ENCODE measurements around the gene LRRC47. TPM values are rescaled to one million over a fixed set of nuclear protein-coding genes. Genes with fewer than 3 reads are reported as not detected.
"Not testable (repeated sequence)": the region's sequence is repeated elsewhere in the genome, so short reads cannot be mapped to it uniquely, and the experiment has no call there.

LRRC47 gene
- total and polyA plus RNA-seq, 8 donors = 34.2 to 66.4 (median 51.8) TPM

- Histone ChIP-seq H3K27me3 (peaks cover 0 to 59% of the 10 kb centered on the region in 2 donors), H3K9me3 (no peaks in the 10 kb centered on the region), H3K4me3 (no peak overlapping the region), H3K4me1 (no peaks in the 10 kb centered on the region), H3K36me3 (no peaks in the 10 kb centered on the region), H3K27ac (no peak overlapping the region)
- TF ChIP-seq, protein P1, sequence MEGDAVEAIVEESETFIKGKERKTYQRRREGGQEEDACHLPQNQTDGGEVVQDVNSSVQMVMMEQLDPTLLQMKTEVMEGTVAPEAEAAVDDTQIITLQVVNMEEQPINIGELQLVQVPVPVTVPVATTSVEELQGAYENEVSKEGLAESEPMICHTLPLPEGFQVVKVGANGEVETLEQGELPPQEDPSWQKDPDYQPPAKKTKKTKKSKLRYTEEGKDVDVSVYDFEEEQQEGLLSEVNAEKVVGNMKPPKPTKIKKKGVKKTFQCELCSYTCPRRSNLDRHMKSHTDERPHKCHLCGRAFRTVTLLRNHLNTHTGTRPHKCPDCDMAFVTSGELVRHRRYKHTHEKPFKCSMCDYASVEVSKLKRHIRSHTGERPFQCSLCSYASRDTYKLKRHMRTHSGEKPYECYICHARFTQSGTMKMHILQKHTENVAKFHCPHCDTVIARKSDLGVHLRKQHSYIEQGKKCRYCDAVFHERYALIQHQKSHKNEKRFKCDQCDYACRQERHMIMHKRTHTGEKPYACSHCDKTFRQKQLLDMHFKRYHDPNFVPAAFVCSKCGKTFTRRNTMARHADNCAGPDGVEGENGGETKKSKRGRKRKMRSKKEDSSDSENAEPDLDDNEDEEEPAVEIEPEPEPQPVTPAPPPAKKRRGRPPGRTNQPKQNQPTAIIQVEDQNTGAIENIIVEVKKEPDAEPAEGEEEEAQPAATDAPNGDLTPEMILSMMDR (IDR thresholded peaks at IDR 0.05) = no peak
- intact Hi-C loops (cut with DNase I) = no loop called here
- ATAC-seq (no peak), DNase-seq (peak in 1 of 4 donors; percentile 71)
Observed at GRCh38 chr1:3753656-3754454, 42.4 kb downstream of the LRRC47 start.

DNA sequence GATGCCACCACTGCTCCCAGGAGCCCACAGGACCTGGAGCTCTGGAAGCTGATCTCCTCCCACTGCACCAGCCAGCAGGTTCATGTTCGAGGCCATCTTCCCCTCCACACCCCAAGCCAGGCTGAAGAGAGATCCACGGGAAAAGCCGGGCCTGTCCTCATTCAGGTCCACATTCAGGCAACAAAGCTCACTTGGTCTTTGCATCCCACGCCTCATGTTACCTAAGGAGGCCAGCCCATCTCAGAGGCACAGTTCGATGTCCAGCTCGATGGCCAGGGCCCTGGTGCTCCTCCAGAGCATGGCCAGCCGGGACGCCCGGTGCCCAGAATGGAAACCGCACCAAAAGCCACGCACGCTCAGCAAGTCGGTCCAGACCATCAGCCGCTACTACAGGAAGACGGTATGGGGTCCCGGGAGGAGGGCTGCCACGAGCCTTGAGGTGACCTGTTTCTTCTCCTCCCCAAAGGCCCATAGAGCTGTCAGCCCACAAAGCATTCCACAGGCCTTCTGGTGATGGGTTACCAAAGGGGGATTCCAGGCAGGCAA is 43.8 kb downstream of the LRRC47 start, which contains the start of gene CCDC27:
TSS of gene CCDC27 (plus strand) at position 51 of the 546 bp plus-strand sequence. CDS start at position 83, 32 bp downstream.
- no peaks in the 10 kb centered on the region for H3K9me3 ChIP-seq
- H3K36me3 ChIP-seq = no peaks in the 10 kb centered on the region
- intact Hi-C loops (cut with DNase I) = no loop called here
- ATAC-seq = no peak
- no peak within 1 kb of the TSS for H3K4me3 ChIP-seq
- H3K27me3 ChIP-seq = peaks cover 0 to 55% of the 10 kb centered on the region in 2 donors
- peak in 1 of 4 donors; percentile 67 for DNase-seq
- TF ChIP-seq, protein P1 (IDR thresholded peaks at IDR 0.05) = no peak
- no peak within 1 kb of the TSS for H3K27ac ChIP-seq
- peaks cover 4 to 6% of the 10 kb centered on the region in 2 donors for H3K4me1 ChIP-seq

- H3K9me3 ChIP-seq = no peaks in the 10 kb centered on the region
- H3K36me3 ChIP-seq = no peaks in the 10 kb centered on the region
- DNase-seq (no peak), ATAC-seq (no peak)
- TF ChIP-seq, protein P1 (IDR thresholded peaks at IDR 0.05) = no peak
- H3K4me1 ChIP-seq = peaks cover 6 to 23% of the 10 kb centered on the region in 2 donors
- peaks cover 0 to 43% of the 10 kb centered on the region in 2 donors for H3K27me3 ChIP-seq
- no peak overlapping the region for H3K27ac ChIP-seq
- intact Hi-C loops (cut with DNase I) = no loop called here
- no peak overlapping the region for H3K4me3 ChIP-seq
Observed at GRCh38 chr1:3750741-3751140, 45.6 kb downstream of the LRRC47 start.

DNA sequence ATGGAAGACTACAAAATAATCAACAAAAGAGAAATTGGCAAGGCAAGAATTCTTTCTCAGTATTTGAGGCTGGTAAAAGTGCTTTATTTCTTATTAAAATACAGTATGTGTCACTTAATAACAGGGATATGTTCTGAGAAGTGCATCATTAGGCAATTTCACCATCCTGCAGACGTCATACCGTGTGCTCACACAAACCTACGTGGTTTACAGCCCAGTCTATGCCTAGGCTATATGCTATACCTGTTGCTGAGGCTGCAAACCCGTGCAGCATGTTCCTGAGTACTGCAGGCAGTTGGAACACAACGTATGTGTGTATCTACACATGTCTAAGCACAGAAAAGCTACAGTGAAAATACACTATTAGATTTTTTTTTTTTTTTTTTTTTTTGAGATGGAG is 46.8 kb downstream of the LRRC47 start:
- TF ChIP-seq, protein P1 (IDR thresholded peaks at IDR 0.05) = no peak
- intact Hi-C loops (cut with DNase I) = no loop called here
- DNase-seq = no peak
- H3K4me1 ChIP-seq = peaks cover 6 to 32% of the 10 kb centered on the region in 2 donors
- H3K27me3 ChIP-seq = peaks cover 0 to 31% of the 10 kb centered on the region in 2 donors
- ATAC-seq = no peak
- no peaks in the 10 kb centered on the region for H3K9me3 ChIP-seq
- H3K27ac ChIP-seq = no peak overlapping the region
- H3K4me3 ChIP-seq = no peak overlapping the region
- H3K36me3 ChIP-seq = peaks cover 0 to 3% of the 10 kb centered on the region in 2 donors

GRCh38 chr1:3748316-3748900 is 47.9 kb downstream of the LRRC47 start:
- ATAC-seq; H3K27ac ChIP-seq; H3K9me3 ChIP-seq; intact Hi-C loops (cut with DNase I); H3K36me3 ChIP-seq; H3K4me3 ChIP-seq; DNase-seq: not testable (repeated sequence)
- Histone ChIP-seq H3K27me3 (peaks cover 0 to 20% of the 10 kb centered on the region in 2 donors), H3K4me1 (peaks cover 6 to 32% of the 10 kb centered on the region in 2 donors)
